ENCODE measurements around the gene CNDP1.

Gene CNDP1

GRCh38 chr18:74534150-74534969 lies at the start of gene CNDP1:
Gene CNDP1 (plus strand): TSS chr18:74534500. CDS start chr18:74534668, 168 bp downstream.
- Histone ChIP-seq H3K27me3 (ENCODE audit: insufficient read depth, low read depth, severe bottlenecking) (no peaks in the 10 kb centered on the region), H3K27ac (no peak within 1 kb of the TSS), H3K4me3 (ENCODE audit: low read depth, low read length) (no peak within 1 kb of the TSS), H3K9me3 (ENCODE audit: severe bottlenecking) (no peaks in the 10 kb centered on the region), H3K36me3 (no peaks in the 10 kb centered on the region)
- no peak for TF ChIP-seq CTCF (IDR thresholded peaks at IDR 0.05; ENCODE audit: low read depth, low read length)
- DNase-seq = no peak

- H3K4me3 ChIP-seq (ENCODE audit: low read depth, low read length) = no peak overlapping the region
- no peaks in the 10 kb centered on the region for H3K9me3 ChIP-seq (ENCODE audit: severe bottlenecking)
- no peaks in the 10 kb centered on the region for H3K27me3 ChIP-seq (ENCODE audit: insufficient read depth, low read depth, severe bottlenecking)
- H3K27ac ChIP-seq = no peak overlapping the region
- DNase-seq = no peak
- no peak for TF ChIP-seq CTCF (IDR thresholded peaks at IDR 0.05; ENCODE audit: low read depth, low read length)
- H3K36me3 ChIP-seq = no peaks in the 10 kb centered on the region
Measured at GRCh38 chr18:74486119-74486849, 48.0 kb upstream of the CNDP1 start.

- H3K27me3 ChIP-seq (ENCODE audit: insufficient read depth, low read depth, severe bottlenecking) = no peaks in the 10 kb centered on the region
- H3K27ac ChIP-seq = no peak overlapping the region
- no peak overlapping the region for H3K4me3 ChIP-seq (ENCODE audit: low read depth, low read length)
- no peaks in the 10 kb centered on the region for H3K9me3 ChIP-seq (ENCODE audit: severe bottlenecking)
- TF ChIP-seq CTCF (IDR thresholded peaks at IDR 0.05; ENCODE audit: low read depth, low read length) = no peak
- H3K36me3 ChIP-seq = no peaks in the 10 kb centered on the region
- no peak for DNase-seq
Measured at GRCh38 chr18:74488354-74488753, 45.9 kb upstream of the CNDP1 start.

- no peak for TF ChIP-seq CTCF (IDR thresholded peaks at IDR 0.05; ENCODE audit: low read depth, low read length)
- Histone ChIP-seq H3K4me3 (ENCODE audit: low read depth, low read length) (no peak overlapping the region), H3K27ac (no peak overlapping the region), H3K36me3 (no peaks in the 10 kb centered on the region), H3K9me3 (ENCODE audit: severe bottlenecking) (no peaks in the 10 kb centered on the region), H3K27me3 (ENCODE audit: insufficient read depth, low read depth, severe bottlenecking) (no peaks in the 10 kb centered on the region)
- no peak for DNase-seq
Measured at GRCh38 chr18:74488864-74489263, 45.4 kb upstream of the CNDP1 start.

- no peaks in the 10 kb centered on the region for H3K36me3 ChIP-seq
- no peak overlapping the region for H3K4me3 ChIP-seq (ENCODE audit: low read depth, low read length)
- no peak for DNase-seq
- H3K27ac ChIP-seq = no peak overlapping the region
- TF ChIP-seq CTCF (IDR thresholded peaks at IDR 0.05; ENCODE audit: low read depth, low read length) = no peak
- no peaks in the 10 kb centered on the region for H3K27me3 ChIP-seq (ENCODE audit: insufficient read depth, low read depth, severe bottlenecking)
- no peaks in the 10 kb centered on the region for H3K9me3 ChIP-seq (ENCODE audit: severe bottlenecking)
Measured at GRCh38 chr18:74489676-74490075, 44.6 kb upstream of the CNDP1 start.

All from WERI-Rb-1 (cell line).